H9 (cell line): Measurements from ENCODE around the gene ADAM30. TPM values are rescaled to one million over a fixed set of nuclear protein-coding genes. Genes with fewer than 3 reads are reported as not detected.

Source experiments
- DNase-seq: peaks from one replicate; pipeline ENCODE4 v3.0.0-alpha.2; 2017
- H2AFZ ChIP-seq: one replicate; pipeline ENCODE4 v1.6.1; 2013; ENCODE audit warnings: mild to moderate bottlenecking, low read length, control low read depth, moderate library complexity
- H2AK5ac ChIP-seq: 2 replicates; pipeline ENCODE4 v1.6.1; 2013; ENCODE audit warnings: low read length, control low read depth, mixed read lengths; ENCODE audit not compliant: insufficient read length
- H2BK120ac ChIP-seq: one replicate; pipeline ENCODE4 v1.6.1; 2013; ENCODE audit warnings: low read depth, mild to moderate bottlenecking, low read length, control low read depth, inconsistent platforms; ENCODE audit not compliant: poor library complexity, severe bottlenecking
- H2BK12ac ChIP-seq: 2 replicates; pipeline ENCODE4 v1.6.1; 2013; ENCODE audit warnings: low read length, control low read depth, mixed read lengths, low read depth; ENCODE audit not compliant: insufficient read length
- H2BK15ac ChIP-seq: 2 replicates; pipeline ENCODE4 v1.6.1; 2013; ENCODE audit warnings: low read depth, low read length, control low read depth
- H2BK20ac ChIP-seq: one replicate; pipeline ENCODE4 v1.6.1; 2013; ENCODE audit warnings: low read depth, mild to moderate bottlenecking, low read length, control low read depth, inconsistent platforms; ENCODE audit not compliant: poor library complexity, severe bottlenecking
- H2BK5ac ChIP-seq: 2 replicates; pipeline ENCODE4 v1.6.1; 2013; ENCODE audit warnings: low read length, control low read depth, mixed read lengths; ENCODE audit not compliant: insufficient read length
- H3K14ac ChIP-seq: 2 replicates; pipeline ENCODE4 v1.6.1; 2013; ENCODE audit warnings: low read length, control low read depth; ENCODE audit not compliant: insufficient read depth
- H3K18ac ChIP-seq: 2 replicates; pipeline ENCODE4 v1.6.1; 2013; ENCODE audit warnings: low read depth, mild to moderate bottlenecking, mixed read lengths, low read length, control low read depth; ENCODE audit not compliant: insufficient read length
- H3K23ac ChIP-seq: 2 replicates; pipeline ENCODE4 v1.6.1; 2013; ENCODE audit warnings: low read length, control low read depth, mixed read lengths, low read depth; ENCODE audit not compliant: insufficient read length
- H3K23me2 ChIP-seq: 2 replicates; pipeline ENCODE4 v1.6.1; 2013; ENCODE audit warnings: low read depth, mild to moderate bottlenecking, mixed read lengths, low read length, control low read depth; ENCODE audit not compliant: insufficient read length, poor library complexity, severe bottlenecking
- H3K27ac ChIP-seq: 2 replicates; pipeline ENCODE4 v1.5.1; 2013; ENCODE audit warnings: low read length, control low read depth, mixed read lengths, low read depth; ENCODE audit not compliant: insufficient read length
- H3K27me3 ChIP-seq: 2 replicates; pipeline ENCODE4 v1.6.1; 2013; ENCODE audit warnings: low read length, control low read depth, inconsistent platforms; ENCODE audit not compliant: insufficient read depth
- H3K4ac ChIP-seq: 2 replicates; pipeline ENCODE4 v1.6.1; 2013; ENCODE audit warnings: low read depth, mild to moderate bottlenecking, control low read depth, inconsistent platforms, low read length, moderate library complexity
- H3K4me1 ChIP-seq: 2 replicates; pipeline ENCODE4 v1.6.1; 2013; ENCODE audit warnings: low read length, control low read depth, inconsistent platforms; ENCODE audit not compliant: insufficient read depth
- H3K4me2 ChIP-seq: 2 replicates; pipeline ENCODE4 v1.6.1; 2013; ENCODE audit warnings: low read length, control low read depth, mixed read lengths; ENCODE audit not compliant: insufficient read length, insufficient read depth
- H3K56ac ChIP-seq: 2 replicates; pipeline ENCODE4 v1.6.1; 2013; ENCODE audit warnings: low read depth, mild to moderate bottlenecking, mixed read lengths, low read length, control low read depth; ENCODE audit not compliant: insufficient read length
- H3K79me1 ChIP-seq: 2 replicates; pipeline ENCODE4 v1.6.1; 2013; ENCODE audit warnings: low read depth, mild to moderate bottlenecking, moderate library complexity, low read length, control low read depth, inconsistent platforms; ENCODE audit not compliant: insufficient read depth, poor library complexity, severe bottlenecking
- H3K79me2 ChIP-seq: 2 replicates; pipeline ENCODE4 v1.6.1; 2013; ENCODE audit warnings: low read length, control low read depth, inconsistent platforms; ENCODE audit not compliant: insufficient read depth
- H3K9ac ChIP-seq: 2 replicates; pipeline ENCODE4 v1.6.1; 2013; ENCODE audit warnings: low read length, control low read depth, mixed read lengths; ENCODE audit not compliant: insufficient read length; ENCODE audit errors: extremely low read depth
- H3K9me3 ChIP-seq: one replicate; pipeline ENCODE4 v1.6.1; 2013; ENCODE audit warnings: low read depth, low read length, inconsistent platforms; ENCODE audit not compliant: control insufficient read depth
- H3T11ph ChIP-seq: one replicate; pipeline ENCODE4 v1.6.1; 2013; ENCODE audit warnings: mild to moderate bottlenecking, low read length, control low read depth, inconsistent platforms
- H4K20me1 ChIP-seq: one replicate; pipeline ENCODE4 v1.6.1; 2013; ENCODE audit not compliant: control insufficient read depth, insufficient read length, insufficient read depth
- H4K5ac ChIP-seq: 2 replicates; pipeline ENCODE4 v1.6.1; 2013; ENCODE audit warnings: low read depth, mild to moderate bottlenecking, mixed read lengths, low read length, control low read depth; ENCODE audit not compliant: insufficient read length
- H4K8ac ChIP-seq: replicated peaks from 2 replicates; pipeline ENCODE4 v1.6.1; 2013; ENCODE audit warnings: low read length, control low read depth, mixed read lengths, low read depth; ENCODE audit not compliant: insufficient read length
- H4K91ac ChIP-seq: 2 replicates; pipeline ENCODE4 v1.6.1; 2013; ENCODE audit warnings: low read depth, mild to moderate bottlenecking, moderate library complexity, mixed read lengths, low read length, control low read depth; ENCODE audit not compliant: insufficient read length
- H3K27ac Mint-ChIP-seq, 3 experiments: 2 replicates in 2 of 3; 3 replicates in 1 of 3; pipeline ENCODE4 v1.8.0; 2020 to 2021; ENCODE audit warnings: mixed read lengths in 3 of 3, mild to moderate bottlenecking in 1 of 3, moderate library complexity in 1 of 3
- H3K27me3 Mint-ChIP-seq: 2 replicates; pipeline ENCODE4 v1.8.0; 2021; ENCODE audit warnings: low read depth, mild to moderate bottlenecking, moderate library complexity, mixed read lengths
- H3K36me3 Mint-ChIP-seq, 3 experiments: 2 replicates in 2 of 3; 3 replicates in 1 of 3; pipeline ENCODE4 v1.8.0; 2020 to 2021; ENCODE audit warnings: low read depth in 3 of 3, mixed read lengths in 3 of 3; ENCODE audit not compliant: insufficient read depth in 1 of 3
- H3K4me1 Mint-ChIP-seq, 2 experiments: 2 replicates each; pipeline ENCODE4 v1.8.0; 2020; ENCODE audit warnings: mixed read lengths in 2 of 2
- H3K4me3 Mint-ChIP-seq, 2 experiments: 2 replicates in 1 of 2; 3 replicates in 1 of 2; pipeline ENCODE4 v1.8.0; 2020 to 2021; ENCODE audit warnings: mild to moderate bottlenecking in 2 of 2, mixed read lengths in 2 of 2, moderate library complexity in 1 of 2
- H3K9me3 Mint-ChIP-seq, 2 experiments: 2 replicates in 1 of 2; 3 replicates in 1 of 2; pipeline ENCODE4 v1.8.0; 2020; ENCODE audit warnings: mild to moderate bottlenecking in 2 of 2, mixed read lengths in 2 of 2, moderate library complexity in 1 of 2
- CTCF ChIP-seq: fragments of 200-600 bp; sonication (generic); conservative IDR thresholded peaks from 3 replicates; pipeline ENCODE4 v1.8.0; 2021; ENCODE audit warnings: antibody characterized with exemption, mild to moderate bottlenecking
- total RNA-seq: library from RNA; stranded (reverse); gene quantifications from 2 replicates; pipeline ENCODE4 v1.2.1, GENCODE V29; 2021

ADAM30 gene
- total RNA-seq, 1 experiment from 2014 or later: not detected

- no peak overlapping the region for H2AFZ ChIP-seq
- H3K4me1 ChIP-seq: no peaks in the 10 kb centered on the region
- H3K27me3 Mint-ChIP-seq: peaks cover 6% of the 10 kb centered on the region
Observed at GRCh38 chr1:119903443-119903835, 7.1 kb upstream of the ADAM30 start.

More at GRCh38 chr1:119903443-119903835, 7.1 kb upstream of the ADAM30 start:
- Mint-ChIP-seq H3K4me1 (no peaks in the 10 kb centered on the region), H3K4me3 (no peak overlapping the region), H3K36me3 (no peaks in the 10 kb centered on the region), H3K9me3 (no peaks in the 10 kb centered on the region), H3K27ac (no peak overlapping the region)
- no peak overlapping the region for H3K4me2 ChIP-seq
- H3K56ac ChIP-seq: no peak overlapping the region
- no peak overlapping the region for H2BK20ac ChIP-seq
- no peak overlapping the region for H3K14ac ChIP-seq
- no peak overlapping the region for H2AK5ac ChIP-seq
- no peak overlapping the region for H3T11ph ChIP-seq
- H4K5ac ChIP-seq: no peak overlapping the region
- H3K79me1 ChIP-seq: no peaks in the 10 kb centered on the region
- H2BK5ac ChIP-seq: no peak overlapping the region
- H3K23me2 ChIP-seq: no peaks in the 10 kb centered on the region
- no peak for DNase-seq
- no peak for TF ChIP-seq CTCF
- no peak overlapping the region for H2BK120ac ChIP-seq
- no peak overlapping the region for H3K9ac ChIP-seq
- no peak overlapping the region for H3K23ac ChIP-seq
- H3K9me3 ChIP-seq: no peaks in the 10 kb centered on the region
- H4K20me1 ChIP-seq: no peaks in the 10 kb centered on the region
- no peak overlapping the region for H2BK15ac ChIP-seq
- H3K27me3 ChIP-seq: no peaks in the 10 kb centered on the region
- H3K18ac ChIP-seq: no peak overlapping the region
- H3K27ac ChIP-seq: no peak overlapping the region
- H3K79me2 ChIP-seq: no peaks in the 10 kb centered on the region
- no peak overlapping the region for H4K8ac ChIP-seq
- H4K91ac ChIP-seq: no peak overlapping the region
- no peak overlapping the region for H2BK12ac ChIP-seq
- no peak overlapping the region for H3K4ac ChIP-seq
